Dendritic cell treated with granulocyte-macrophage colony-stimulating factor and Interleukin-4, amounts not matched to agents 40 ng/mL and 50 ng/mL, for 4 days (primary cell): ENCODE results near the gene SORL1.
"Not testable (repeated sequence)": the region's sequence is repeated elsewhere in the genome, so short reads cannot be mapped to it uniquely, and the experiment has no call there.

Experiments
- H3K27ac Mint-ChIP-seq: one replicate; pipeline ENCODE4 v1.8.0; 2022; ENCODE audit warnings: mild to moderate bottlenecking, mixed read lengths
- H3K27me3 Mint-ChIP-seq: one replicate; pipeline ENCODE4 v1.8.0; 2022; ENCODE audit warnings: mild to moderate bottlenecking, mixed read lengths
- H3K36me3 Mint-ChIP-seq: one replicate; pipeline ENCODE4 v1.8.0; 2022; ENCODE audit warnings: low read depth, mixed read lengths
- H3K4me1 Mint-ChIP-seq: one replicate; pipeline ENCODE4 v1.8.0; 2022; ENCODE audit warnings: low read depth, mixed read lengths
- H3K4me3 Mint-ChIP-seq: one replicate; pipeline ENCODE4 v1.8.0; 2022; ENCODE audit warnings: mild to moderate bottlenecking, moderate library complexity, mixed read lengths
- H3K9me3 Mint-ChIP-seq: one replicate; pipeline ENCODE4 v1.8.0; 2022; ENCODE audit warnings: mixed read lengths
- intact Hi-C: fragments of 100-400 bp; cut with micrococcal nuclease; formaldehyde crosslinking; loops from one replicate; pipeline ENCODE4 v1.15.0; 2022

Gene SORL1

GRCh38 chr11:121500717-121501116 is 48.6 kb downstream of the SORL1 start:
- no peak overlapping the region for H3K4me3 Mint-ChIP-seq
- peaks cover 11% of the 10 kb centered on the region for H3K9me3 Mint-ChIP-seq
- peaks cover 58% of the 10 kb centered on the region for H3K36me3 Mint-ChIP-seq
- intact Hi-C loops: no loop called here
- H3K4me1 Mint-ChIP-seq: peaks cover 17% of the 10 kb centered on the region
- H3K27me3 Mint-ChIP-seq: peaks cover 2% of the 10 kb centered on the region
- no peak overlapping the region for H3K27ac Mint-ChIP-seq

- Mint-ChIP-seq H3K27me3 (no peaks in the 10 kb centered on the region), H3K4me1 (peaks cover 17% of the 10 kb centered on the region), H3K36me3 (peaks cover 53% of the 10 kb centered on the region), H3K4me3 (peak overlapping the region; percentile 17), H3K27ac (peak overlapping the region; percentile 60), H3K9me3 (peaks cover 19% of the 10 kb centered on the region)
- intact Hi-C loops: no loop called here
Observed at GRCh38 chr11:121503051-121503450, 50.9 kb downstream of the SORL1 start.

GRCh38 chr11:121506237-121506636 is 54.1 kb downstream of the SORL1 start:
- peaks cover 16% of the 10 kb centered on the region for H3K9me3 Mint-ChIP-seq
- peaks cover 22% of the 10 kb centered on the region for H3K4me1 Mint-ChIP-seq
- H3K4me3 Mint-ChIP-seq, intact Hi-C loops, H3K27me3 Mint-ChIP-seq, H3K27ac Mint-ChIP-seq: not testable (repeated sequence)
- H3K36me3 Mint-ChIP-seq: peaks cover 36% of the 10 kb centered on the region

GRCh38 chr11:121508449-121508848 is 56.3 kb downstream of the SORL1 start:
- H3K4me1 Mint-ChIP-seq: peaks cover 12% of the 10 kb centered on the region
- intact Hi-C loops: no loop called here
- H3K36me3 Mint-ChIP-seq: peaks cover 43% of the 10 kb centered on the region
- H3K9me3 Mint-ChIP-seq: peaks cover 11% of the 10 kb centered on the region
- H3K27me3 Mint-ChIP-seq: no peaks in the 10 kb centered on the region
- no peak overlapping the region for H3K27ac Mint-ChIP-seq
- no peak overlapping the region for H3K4me3 Mint-ChIP-seq

GRCh38 chr11:121510438-121510837 is 58.3 kb downstream of the SORL1 start:
- intact Hi-C loops: no loop called here
- H3K36me3 Mint-ChIP-seq: peaks cover 58% of the 10 kb centered on the region
- no peak overlapping the region for H3K4me3 Mint-ChIP-seq
- H3K9me3 Mint-ChIP-seq: peaks cover 11% of the 10 kb centered on the region
- no peak overlapping the region for H3K27ac Mint-ChIP-seq
- H3K4me1 Mint-ChIP-seq: peaks cover 5% of the 10 kb centered on the region
- H3K27me3 Mint-ChIP-seq: no peaks in the 10 kb centered on the region

DNA sequence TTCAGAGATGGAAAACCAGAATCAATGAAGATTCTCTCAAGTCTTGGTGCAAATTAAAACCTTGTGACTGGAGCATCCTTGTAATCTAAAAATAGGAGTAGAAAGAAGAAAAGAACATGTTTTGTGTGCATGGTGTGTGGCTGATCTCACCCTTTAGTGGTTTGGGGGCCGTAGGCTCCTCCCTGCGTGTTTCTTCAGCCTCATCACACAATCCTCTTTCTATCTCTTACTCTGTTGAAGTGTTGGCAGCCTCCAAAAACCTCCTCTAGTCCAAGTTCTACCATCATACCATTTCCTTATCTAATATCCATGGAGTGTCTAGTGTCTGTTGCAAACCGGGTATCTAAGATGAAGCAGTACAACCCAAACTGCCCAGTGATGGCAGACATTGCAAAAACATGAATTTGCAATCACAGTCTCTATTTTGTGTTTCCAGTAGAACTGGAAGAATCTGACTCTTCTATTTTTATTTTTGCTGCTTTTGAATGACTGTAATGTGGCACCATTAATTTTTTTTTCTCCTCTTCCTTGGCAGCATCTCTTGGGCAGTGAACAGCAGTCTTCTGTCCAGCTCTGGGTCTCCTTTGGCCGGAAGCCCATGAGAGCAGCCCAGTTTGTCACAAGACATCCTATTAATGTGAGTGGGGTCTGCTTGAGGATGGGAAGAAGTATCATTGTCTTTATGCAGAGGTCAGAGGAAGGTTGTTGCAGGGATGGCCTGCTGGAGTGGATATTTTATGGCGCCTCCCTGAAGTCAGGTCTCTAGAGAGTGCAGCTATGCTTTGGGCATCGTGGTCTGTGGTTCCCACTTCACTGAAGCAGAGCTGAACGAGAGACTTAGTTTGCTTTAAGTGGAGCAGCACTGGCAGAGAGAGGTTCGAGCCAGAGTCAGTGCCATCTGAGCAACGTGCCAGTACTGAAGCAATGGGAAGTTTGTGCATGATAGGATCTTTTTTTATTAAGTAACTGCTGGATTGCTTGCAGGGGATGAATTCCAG is 60.7 kb downstream of the SORL1 start:
- Mint-ChIP-seq H3K9me3 (no peaks in the 10 kb centered on the region), H3K27me3 (no peaks in the 10 kb centered on the region), H3K27ac (no peak overlapping the region), H3K4me1 (peaks cover 6% of the 10 kb centered on the region), H3K36me3 (peaks cover 57% of the 10 kb centered on the region), H3K4me3 (no peak overlapping the region)
- intact Hi-C loops: no loop called here

GRCh38 chr11:121513807-121514206 is 61.7 kb downstream of the SORL1 start:
- intact Hi-C loops: no loop called here
- H3K36me3 Mint-ChIP-seq: peaks cover 58% of the 10 kb centered on the region
- no peak overlapping the region for H3K4me3 Mint-ChIP-seq
- no peak overlapping the region for H3K27ac Mint-ChIP-seq
- H3K9me3 Mint-ChIP-seq: no peaks in the 10 kb centered on the region
- no peaks in the 10 kb centered on the region for H3K27me3 Mint-ChIP-seq
- peaks cover 12% of the 10 kb centered on the region for H3K4me1 Mint-ChIP-seq

DNA sequence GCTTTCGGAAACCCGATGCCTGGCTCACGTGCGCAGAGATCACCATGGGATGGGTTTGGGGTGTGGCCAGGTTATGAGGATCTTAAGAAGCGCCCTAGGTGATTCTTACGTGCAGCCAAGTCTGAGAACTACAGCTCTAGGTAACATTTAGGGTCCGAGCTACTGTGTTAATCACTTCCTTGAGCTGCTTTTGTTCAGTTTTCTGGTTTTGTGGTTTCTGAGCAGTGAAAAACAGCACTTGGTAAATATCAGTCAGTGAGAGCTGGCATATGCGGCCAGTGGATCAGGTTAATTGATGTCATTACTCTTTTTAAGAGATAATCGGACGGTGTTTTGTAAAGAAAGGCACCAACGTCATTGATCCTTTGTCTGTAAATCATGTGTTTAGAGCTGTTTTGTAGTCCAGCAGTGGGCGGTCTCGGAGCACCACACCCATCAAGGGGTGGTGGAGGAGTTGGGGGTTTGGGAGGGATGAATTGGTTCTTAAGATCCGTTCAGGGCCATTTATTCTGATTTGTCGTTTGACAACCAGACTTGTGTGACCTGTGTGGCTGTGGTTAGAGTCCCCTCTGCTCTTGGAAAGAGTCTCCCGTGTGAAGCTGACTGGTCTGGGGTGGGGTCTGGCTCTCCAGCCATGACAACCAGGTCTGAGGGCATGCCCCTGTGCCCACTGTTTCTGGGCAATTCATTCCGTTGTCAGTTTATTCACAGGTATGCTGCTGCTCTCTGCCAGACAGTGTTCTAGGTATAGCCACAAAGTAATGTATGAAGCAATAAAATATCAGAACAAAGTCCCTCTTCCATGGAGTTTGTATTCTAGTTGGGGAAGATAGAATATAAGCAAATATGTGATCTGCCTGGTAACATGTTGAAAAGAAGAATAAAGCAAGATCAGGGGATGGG is 62.6 kb downstream of the SORL1 start:
- no peaks in the 10 kb centered on the region for H3K9me3 Mint-ChIP-seq
- peaks cover 12% of the 10 kb centered on the region for H3K4me1 Mint-ChIP-seq
- H3K4me3 Mint-ChIP-seq: no peak overlapping the region
- no peak overlapping the region for H3K27ac Mint-ChIP-seq
- intact Hi-C loops: no loop called here
- H3K36me3 Mint-ChIP-seq: peaks cover 60% of the 10 kb centered on the region
- H3K27me3 Mint-ChIP-seq: no peaks in the 10 kb centered on the region

DNA sequence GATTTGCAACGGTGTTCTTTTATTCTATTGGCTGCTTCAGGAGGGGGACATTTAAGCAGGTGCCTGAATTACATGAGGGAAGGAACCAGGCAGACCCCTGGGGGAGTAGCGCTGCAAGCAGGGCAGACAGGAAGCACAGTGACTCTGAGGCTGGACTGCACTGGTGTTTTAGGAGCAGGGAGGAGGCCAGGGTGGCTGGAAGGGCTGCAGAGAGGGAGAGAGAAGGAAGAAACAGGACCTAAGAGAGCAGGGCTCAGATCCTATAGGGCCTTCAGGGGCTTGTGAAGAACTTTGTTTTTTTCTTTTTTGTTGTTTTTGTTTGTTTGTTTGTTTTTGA is 63.2 kb downstream of the SORL1 start:
- Mint-ChIP-seq H3K36me3 (peaks cover 60% of the 10 kb centered on the region), H3K27ac (no peak overlapping the region), H3K27me3 (no peaks in the 10 kb centered on the region), H3K4me3 (no peak overlapping the region), H3K4me1 (peaks cover 15% of the 10 kb centered on the region), H3K9me3 (no peaks in the 10 kb centered on the region)
- intact Hi-C loops: no loop called here

DNA sequence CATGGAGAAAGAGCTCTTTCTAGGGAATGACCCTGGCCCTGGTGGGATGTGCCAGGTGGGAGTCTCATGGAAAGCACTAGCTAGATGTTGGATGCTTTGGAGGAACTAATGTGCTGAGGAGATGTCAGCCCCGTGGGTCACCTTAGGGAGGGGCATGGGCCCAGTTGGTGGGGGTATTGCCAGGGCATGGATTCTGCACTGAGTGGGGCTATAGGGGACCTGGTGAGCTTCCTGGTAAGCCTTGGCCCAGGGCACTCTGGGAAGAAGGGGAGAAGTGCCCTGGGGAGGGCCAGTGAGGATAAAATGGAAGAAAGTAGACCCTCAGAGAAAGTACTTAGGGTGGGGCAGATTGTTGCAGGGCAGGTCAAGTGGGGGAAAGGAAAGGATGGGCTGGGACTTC is 65.9 kb downstream of the SORL1 start:
- peaks cover 19% of the 10 kb centered on the region for H3K4me1 Mint-ChIP-seq
- H3K9me3 Mint-ChIP-seq: no peaks in the 10 kb centered on the region
- peak overlapping the region; percentile 10 for H3K27ac Mint-ChIP-seq
- H3K4me3 Mint-ChIP-seq: no peak overlapping the region
- intact Hi-C loops: no loop called here
- H3K36me3 Mint-ChIP-seq: peaks cover 68% of the 10 kb centered on the region
- H3K27me3 Mint-ChIP-seq: no peaks in the 10 kb centered on the region

GRCh38 chr11:121520243-121521144 is 68.4 kb downstream of the SORL1 start:
- no peak overlapping the region for H3K27ac Mint-ChIP-seq
- H3K4me1 Mint-ChIP-seq: peaks cover 30% of the 10 kb centered on the region
- intact Hi-C loops: no loop called here
- H3K36me3 Mint-ChIP-seq: peaks cover 66% of the 10 kb centered on the region
- no peaks in the 10 kb centered on the region for H3K27me3 Mint-ChIP-seq
- H3K4me3 Mint-ChIP-seq: no peak overlapping the region
- peaks cover 8% of the 10 kb centered on the region for H3K9me3 Mint-ChIP-seq

- peaks cover 11% of the 10 kb centered on the region for H3K9me3 Mint-ChIP-seq
- no peak overlapping the region for H3K27ac Mint-ChIP-seq
- peaks cover 30% of the 10 kb centered on the region for H3K4me1 Mint-ChIP-seq
- intact Hi-C loops: no loop called here
- H3K27me3 Mint-ChIP-seq: no peaks in the 10 kb centered on the region
- peaks cover 63% of the 10 kb centered on the region for H3K36me3 Mint-ChIP-seq
- H3K4me3 Mint-ChIP-seq: no peak overlapping the region
Observed at GRCh38 chr11:121521145-121522042, 69.3 kb downstream of the SORL1 start.
